ENCODE measurements around the gene INSYN2B. TPM values are rescaled to one million over a fixed set of nuclear protein-coding genes. Genes with fewer than 3 reads are reported as not detected.

The INSYN2B gene
- total and polyA plus RNA-seq, 9 donors, result 0.12 to 3.3 (median 1.1) TPM; not detected in 1

- H3K4me3 ChIP-seq, result no peak overlapping the region
- no peak for TF ChIP-seq EP300 (IDR thresholded peaks at IDR 0.05)
- no peak for TF ChIP-seq POLR2A (IDR thresholded peaks at IDR 0.05)
- no peak for TF ChIP-seq CTCF (IDR thresholded peaks at IDR 0.05)
- WGBS, 3 donors, result 49 to 59% (median 53%) methylated on average over 7 of the region's 7 CpGs
- no peaks in the 10 kb centered on the region for H3K27me3 ChIP-seq
- no peaks in the 10 kb centered on the region for H3K36me3 ChIP-seq
- H3K4me1 ChIP-seq (ENCODE audit: insufficient read depth), result no peaks in the 10 kb centered on the region
- no peaks in the 10 kb centered on the region for H3K9me3 ChIP-seq
- intact Hi-C loops (cut with DNase I), result no loop called here
- no peak overlapping the region for H3K27ac ChIP-seq
- DNase-seq, result no peak
Measured at GRCh38 chr5:169895926-169896325, 84.4 kb downstream of the INSYN2B start.

- Histone ChIP-seq H3K36me3 (no peaks in the 10 kb centered on the region), H3K27me3 (no peaks in the 10 kb centered on the region), H3K27ac (no peak overlapping the region), H3K4me1 (ENCODE audit: insufficient read depth) (no peaks in the 10 kb centered on the region), H3K4me3 (no peak overlapping the region), H3K9me3 (no peaks in the 10 kb centered on the region)
- intact Hi-C loops (cut with DNase I), result no loop called here
- no peak for DNase-seq
- WGBS, 3 donors, result 35 to 54% (median 48%) methylated on average over 2 of the region's 2 CpGs
- TF ChIP-seq CTCF (IDR thresholded peaks at IDR 0.05), result no peak
- no peak for TF ChIP-seq POLR2A (IDR thresholded peaks at IDR 0.05)
- no peak for TF ChIP-seq EP300 (IDR thresholded peaks at IDR 0.05)
Measured at GRCh38 chr5:169893571-169893970, 86.7 kb downstream of the INSYN2B start.

- H3K4me1 ChIP-seq (ENCODE audit: insufficient read depth), result no peaks in the 10 kb centered on the region
- no peak overlapping the region for H3K27ac ChIP-seq
- TF ChIP-seq EP300 (IDR thresholded peaks at IDR 0.05), result no peak
- no peak for TF ChIP-seq POLR2A (IDR thresholded peaks at IDR 0.05)
- no peak for TF ChIP-seq CTCF (IDR thresholded peaks at IDR 0.05)
Measured at GRCh38 chr5:169893010-169893409, 87.3 kb downstream of the INSYN2B start.

GRCh38 chr5:169889572-169889971 is 90.7 kb downstream of the INSYN2B start:
- intact Hi-C loops (cut with DNase I), result no loop called here
- Histone ChIP-seq H3K27ac (no peak overlapping the region), H3K9me3 (no peaks in the 10 kb centered on the region), H3K36me3 (no peaks in the 10 kb centered on the region), H3K4me3 (no peak overlapping the region), H3K27me3 (no peaks in the 10 kb centered on the region), H3K4me1 (ENCODE audit: insufficient read depth) (no peaks in the 10 kb centered on the region)
- no peak for DNase-seq
- 70 to 84% (median 77%) methylated on average over 4 of the region's 4 CpGs for WGBS, 3 donors
- no peak for TF ChIP-seq CTCF (IDR thresholded peaks at IDR 0.05)
- no peak for TF ChIP-seq EP300 (IDR thresholded peaks at IDR 0.05)
- no peak for TF ChIP-seq POLR2A (IDR thresholded peaks at IDR 0.05)

More at GRCh38 chr5:169893010-169893409, 87.3 kb downstream of the INSYN2B start:
- Histone ChIP-seq H3K36me3 (no peaks in the 10 kb centered on the region), H3K27me3 (no peaks in the 10 kb centered on the region), H3K4me3 (no peak overlapping the region), H3K9me3 (no peaks in the 10 kb centered on the region)
- intact Hi-C loops (cut with DNase I), result no loop called here
- no peak for DNase-seq

- WGBS, 3 donors, result 85 to 92% (median 91%) methylated on average over 4 of the region's 4 CpGs
- no peaks in the 10 kb centered on the region for H3K4me1 ChIP-seq (ENCODE audit: insufficient read depth)
Measured at GRCh38 chr5:169886677-169887076, 93.6 kb downstream of the INSYN2B start.

More at GRCh38 chr5:169886677-169887076, 93.6 kb downstream of the INSYN2B start:
- DNase-seq, result no peak
- TF ChIP-seq CTCF (IDR thresholded peaks at IDR 0.05), result no peak
- no peak for TF ChIP-seq EP300 (IDR thresholded peaks at IDR 0.05)
- TF ChIP-seq POLR2A (IDR thresholded peaks at IDR 0.05), result no peak
- no peaks in the 10 kb centered on the region for H3K27me3 ChIP-seq
- H3K27ac ChIP-seq, result no peak overlapping the region
- H3K4me3 ChIP-seq, result no peak overlapping the region
- H3K36me3 ChIP-seq, result no peaks in the 10 kb centered on the region
- no peaks in the 10 kb centered on the region for H3K9me3 ChIP-seq
- intact Hi-C loops (cut with DNase I), result no loop called here

All from ovary (tissue), 9 donors.